Measurements from ENCODE around the gene FUT2. TPM values are rescaled to one million over a fixed set of nuclear protein-coding genes. Genes with fewer than 3 reads are reported as not detected.

The FUT2 gene
- total and polyA plus RNA-seq, 2 donors (not counting 1 experiment from before 2014, with no cell fraction given): under 0.01 TPM; not detected in 1

Other genes with a start within 250 kb of the FUT2 start
- 9.1 and 12.1 TPM in 2 replicates for gene GRWD1, start 250.0 kb upstream of the FUT2 start, total RNA-seq
- gene GRWD1, start 250.0 kb upstream of the FUT2 start, polyA plus RNA-seq: 14.7 and 21.9 TPM in 2 replicates
- gene KCNJ14, start 240.4 kb upstream of the FUT2 start, total RNA-seq: 0.26 and 0.50 TPM in 2 replicates
- gene KCNJ14, start 240.4 kb upstream of the FUT2 start, polyA plus RNA-seq: 0.15 and 0.18 TPM in 2 replicates
- 25.8 and 27.2 TPM in 2 replicates for gene CYTH2, start 226.6 kb upstream of the FUT2 start, total RNA-seq
- gene CYTH2, start 226.6 kb upstream of the FUT2 start, polyA plus RNA-seq: 18.6 and 26.6 TPM in 2 replicates
- gene LMTK3, start 184.1 kb upstream of the FUT2 start, total RNA-seq: under 0.01 and 0.17 TPM in 2 replicates
- gene LMTK3, start 184.1 kb upstream of the FUT2 start, polyA plus RNA-seq: 0.01 TPM in 1 of 2 replicates, not detected in the other
- 0.33 TPM in 1 of 2 replicates, not detected in the other for gene SULT2B1, start 143.8 kb upstream of the FUT2 start, total RNA-seq
- gene SULT2B1, start 143.8 kb upstream of the FUT2 start, polyA plus RNA-seq: 0.10 TPM in 1 of 2 replicates, not detected in the other
- not detected in 2 replicates for gene SPACA4, start 89.2 kb upstream of the FUT2 start, total RNA-seq
- gene SPACA4, start 89.2 kb upstream of the FUT2 start, polyA plus RNA-seq: not detected in 2 replicates
- gene FAM83E, start 80.9 kb upstream of the FUT2 start, total RNA-seq: 0.50 and 1.0 TPM in 2 replicates
- not detected in 2 replicates for gene FAM83E, start 80.9 kb upstream of the FUT2 start, polyA plus RNA-seq
- 2,017 and 2,054 TPM in 2 replicates for gene RPL18, start 76.8 kb upstream of the FUT2 start, total RNA-seq
- gene RPL18, start 76.8 kb upstream of the FUT2 start, polyA plus RNA-seq: 1,166 and 1,578 TPM in 2 replicates
- 5.1 and 9.6 TPM in 2 replicates for gene SPHK2, start 76.5 kb upstream of the FUT2 start, total RNA-seq
- 3.4 and 5.7 TPM in 2 replicates for gene SPHK2, start 76.5 kb upstream of the FUT2 start, polyA plus RNA-seq
- 17.2 and 23.6 TPM in 2 replicates for gene DBP, start 58.6 kb upstream of the FUT2 start, total RNA-seq
- gene DBP, start 58.6 kb upstream of the FUT2 start, polyA plus RNA-seq: 3.2 and 4.8 TPM in 2 replicates
- gene CA11, start 49.8 kb upstream of the FUT2 start, total RNA-seq: 2.3 and 4.1 TPM in 2 replicates
- 1.5 and 1.7 TPM in 2 replicates for gene CA11, start 49.8 kb upstream of the FUT2 start, polyA plus RNA-seq
- gene NTN5, start 23.0 kb upstream of the FUT2 start, total RNA-seq: under 0.01 and 0.51 TPM in 2 replicates
- gene NTN5, start 23.0 kb upstream of the FUT2 start, polyA plus RNA-seq: 0.03 and 0.10 TPM in 2 replicates
- gene MAMSTR, start 23.8 kb downstream of the FUT2 start, total RNA-seq: 0.51 and 0.99 TPM in 2 replicates
- 0.84 and 1.8 TPM in 2 replicates for gene MAMSTR, start 23.8 kb downstream of the FUT2 start, polyA plus RNA-seq
- gene RASIP1, start 44.6 kb downstream of the FUT2 start, total RNA-seq: 0.99 and 1.5 TPM in 2 replicates
- 1.2 and 1.6 TPM in 2 replicates for gene RASIP1, start 44.6 kb downstream of the FUT2 start, polyA plus RNA-seq
- not detected in 2 replicates for gene IZUMO1, start 50.9 kb downstream of the FUT2 start, total RNA-seq
- gene IZUMO1, start 50.9 kb downstream of the FUT2 start, polyA plus RNA-seq: not detected in 2 replicates
- gene FUT1, start 56.7 kb downstream of the FUT2 start, total RNA-seq: under 0.01 and 0.17 TPM in 2 replicates
- 0.02 and 0.06 TPM in 2 replicates for gene FUT1, start 56.7 kb downstream of the FUT2 start, polyA plus RNA-seq
- gene FGF21, start 59.6 kb downstream of the FUT2 start, total RNA-seq: not detected in 2 replicates
- gene FGF21, start 59.6 kb downstream of the FUT2 start, polyA plus RNA-seq: not detected in 2 replicates
- 22.1 and 33.9 TPM in 2 replicates for gene BCAT2, start 115.1 kb downstream of the FUT2 start, total RNA-seq
- 22.8 and 23.2 TPM in 2 replicates for gene BCAT2, start 115.1 kb downstream of the FUT2 start, polyA plus RNA-seq
- gene HSD17B14, start 140.5 kb downstream of the FUT2 start, total RNA-seq: 7.7 and 11.1 TPM in 2 replicates
- gene HSD17B14, start 140.5 kb downstream of the FUT2 start, polyA plus RNA-seq: 2.7 and 4.5 TPM in 2 replicates
- 18.7 and 20.0 TPM in 2 replicates for gene PLEKHA4, start 172.6 kb downstream of the FUT2 start, total RNA-seq
- gene PLEKHA4, start 172.6 kb downstream of the FUT2 start, polyA plus RNA-seq: 6.6 and 11.1 TPM in 2 replicates
- gene PPP1R15A, start 176.4 kb downstream of the FUT2 start, total RNA-seq: 87.3 and 166 TPM in 2 replicates
- gene PPP1R15A, start 176.4 kb downstream of the FUT2 start, polyA plus RNA-seq: 46.3 and 116 TPM in 2 replicates
- 0.51 and 0.83 TPM in 2 replicates for gene TULP2, start 202.8 kb downstream of the FUT2 start, total RNA-seq
- 0.10 and 0.28 TPM in 2 replicates for gene TULP2, start 202.8 kb downstream of the FUT2 start, polyA plus RNA-seq
- 130 and 137 TPM in 2 replicates for gene NUCB1, start 204.3 kb downstream of the FUT2 start, total RNA-seq
- 101 and 129 TPM in 2 replicates for gene NUCB1, start 204.3 kb downstream of the FUT2 start, polyA plus RNA-seq
- 0.17 TPM in 1 of 2 replicates, not detected in the other for gene DHDH, start 237.7 kb downstream of the FUT2 start, total RNA-seq
- gene DHDH, start 237.7 kb downstream of the FUT2 start, polyA plus RNA-seq: 0.08 TPM in 1 of 2 replicates, not detected in the other